NCI-H1417 (cell line): ENCODE data around the gene MIA2.
"Not testable (repeated sequence)": the region's sequence is repeated elsewhere in the genome, so short reads cannot be mapped to it uniquely, and the experiment has no call there.

Experiments used
- DNase-seq, 3 experiments: peaks; one replicate each; lab custom pipeline; 2025; lab: John Stamatoyannopoulos, UW

Gene MIA2

GRCh38 chr14:39268393-39268792 lies 34.7 kb downstream of the MIA2 start:
- peak; percentile 18 to 91 (median 68) for DNase-seq

DNA sequence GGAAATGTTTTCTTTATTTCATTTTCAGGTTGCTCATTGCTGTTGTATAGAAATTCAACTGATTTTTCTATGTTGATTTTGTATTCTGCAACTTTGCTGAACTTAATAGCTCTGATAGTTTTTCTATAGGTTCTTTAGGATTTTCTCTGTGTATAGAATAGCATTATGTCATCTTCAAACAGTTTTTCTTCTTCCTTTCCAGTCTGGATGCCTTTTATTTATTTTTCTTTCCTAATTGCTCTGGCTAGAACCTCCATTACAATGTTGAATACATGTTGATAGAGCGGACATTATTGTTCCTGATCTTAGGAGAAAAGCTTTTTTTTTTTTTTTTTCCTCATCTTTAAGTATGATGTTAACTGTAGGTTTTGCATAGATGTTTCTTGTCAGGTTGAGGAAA lies 39.2 kb downstream of the MIA2 start:
- no peak for DNase-seq

GRCh38 chr14:39275395-39275794 lies 41.7 kb downstream of the MIA2 start:
- DNase-seq: no peak

DNA sequence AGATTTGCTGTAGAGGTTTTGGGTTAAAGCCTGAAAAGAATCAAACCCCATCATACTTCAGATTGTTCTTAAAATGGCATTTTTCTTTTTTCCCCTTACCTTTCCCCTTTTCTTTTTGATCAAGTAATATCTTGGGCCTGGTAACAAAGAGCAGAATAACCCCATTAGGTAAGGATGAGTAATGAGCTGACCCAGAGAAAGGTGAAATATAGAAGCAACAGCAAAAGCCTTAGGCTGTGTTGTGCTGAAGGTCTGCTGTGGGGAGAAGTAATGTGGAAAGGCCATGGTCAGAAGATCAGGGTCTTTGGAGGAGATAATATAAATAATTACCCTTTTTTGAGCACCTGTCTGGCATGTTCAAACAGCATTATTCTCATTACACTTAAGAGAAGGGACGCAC lies 42.3 kb downstream of the MIA2 start:
- no peak for DNase-seq

DNA sequence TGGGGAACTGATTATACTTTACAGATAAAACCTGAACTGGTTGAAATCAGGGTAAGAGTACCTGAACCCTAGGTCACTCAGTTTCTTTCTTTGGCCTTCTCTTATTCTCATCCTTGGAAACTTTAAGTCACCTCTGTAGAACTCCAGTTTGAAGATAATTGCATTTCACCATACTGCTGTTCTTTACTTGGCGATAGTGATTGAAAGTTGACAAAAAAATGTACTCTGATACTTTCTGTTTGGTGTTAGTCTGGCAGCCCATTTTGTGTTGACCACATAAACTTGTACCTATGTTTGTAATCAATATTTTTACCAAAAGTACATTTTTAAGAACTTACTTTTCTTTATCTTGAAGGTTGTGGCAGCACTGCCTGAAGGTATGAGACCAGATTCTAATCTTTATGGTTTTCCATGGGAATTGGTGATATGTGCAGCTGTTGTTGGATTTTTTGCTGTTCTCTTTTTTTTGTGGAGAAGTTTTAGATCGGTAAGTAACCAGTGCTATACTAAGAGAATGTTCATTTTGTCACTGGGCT lies 42.9 kb downstream of the MIA2 start:
- DNase-seq: no peak

GRCh38 chr14:39279515-39279914 lies 45.8 kb downstream of the MIA2 start:
- no peak for DNase-seq

DNA sequence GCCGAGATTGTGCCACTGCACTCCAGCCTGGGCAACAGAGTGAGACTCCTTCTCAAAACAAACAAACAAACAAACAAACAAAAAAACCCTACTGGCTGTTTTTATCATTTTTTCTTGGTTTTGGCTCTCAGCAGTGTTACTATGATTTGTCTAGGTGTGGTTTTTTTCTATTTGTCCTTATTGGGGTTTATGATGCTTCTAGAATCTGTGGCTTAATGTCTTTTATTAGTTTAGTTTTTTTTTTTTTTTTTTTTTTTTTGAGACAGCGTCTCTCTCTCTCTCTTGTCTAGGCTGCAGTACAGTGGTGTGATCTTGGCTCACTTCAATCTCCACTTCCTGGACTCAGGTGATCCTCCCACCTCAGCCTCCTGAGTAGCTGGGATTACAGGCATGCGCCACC lies 47.0 kb downstream of the MIA2 start:
- not testable (repeated sequence) for DNase-seq

- DNase-seq: no peak
These were observed 55.8 kb downstream of the MIA2 start for GRCh38 chr14:39289523-39289922.

GRCh38 chr14:39291701-39292100 lies 58.0 kb downstream of the MIA2 start:
- no peak for DNase-seq

- DNase-seq: no peak
These were observed 59.9 kb downstream of the MIA2 start for GRCh38 chr14:39293629-39294028.

GRCh38 chr14:39300389-39300788 lies 66.7 kb downstream of the MIA2 start:
- not testable (repeated sequence) for DNase-seq

DNA sequence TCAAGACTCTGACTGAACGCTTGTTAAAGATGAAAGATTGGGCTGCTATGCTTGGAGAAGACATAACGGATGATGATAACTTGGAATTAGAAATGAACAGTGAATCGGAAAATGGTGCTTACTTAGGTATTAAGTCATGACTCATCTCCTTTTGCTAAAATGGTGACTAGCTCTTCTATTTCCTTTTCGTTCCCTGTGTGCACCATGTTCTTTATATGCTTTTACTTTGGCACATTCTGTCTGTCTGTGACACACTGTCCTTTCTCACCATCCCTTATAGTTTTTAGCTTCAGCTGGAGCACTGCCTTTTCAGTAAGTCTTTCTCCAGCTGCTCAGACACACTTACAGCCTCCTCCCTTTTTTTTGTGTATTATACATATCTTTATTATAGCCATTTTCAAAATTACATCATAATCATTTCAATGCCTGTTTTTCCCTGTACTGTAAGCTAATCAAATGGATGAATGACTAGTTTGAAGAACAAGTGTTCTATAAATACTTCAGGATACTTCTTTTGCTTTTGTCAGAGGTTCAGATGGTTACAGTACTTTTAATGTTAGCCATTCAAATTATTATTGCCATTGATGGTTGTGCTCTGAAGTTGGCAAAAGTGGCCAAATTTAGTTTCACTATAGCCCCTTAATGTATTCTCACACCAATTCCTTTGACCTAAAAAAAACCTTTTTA lies 68.6 kb downstream of the MIA2 start:
- no peak for DNase-seq

- DNase-seq: no peak
These were observed 69.4 kb downstream of the MIA2 start for GRCh38 chr14:39303115-39303514.

DNA sequence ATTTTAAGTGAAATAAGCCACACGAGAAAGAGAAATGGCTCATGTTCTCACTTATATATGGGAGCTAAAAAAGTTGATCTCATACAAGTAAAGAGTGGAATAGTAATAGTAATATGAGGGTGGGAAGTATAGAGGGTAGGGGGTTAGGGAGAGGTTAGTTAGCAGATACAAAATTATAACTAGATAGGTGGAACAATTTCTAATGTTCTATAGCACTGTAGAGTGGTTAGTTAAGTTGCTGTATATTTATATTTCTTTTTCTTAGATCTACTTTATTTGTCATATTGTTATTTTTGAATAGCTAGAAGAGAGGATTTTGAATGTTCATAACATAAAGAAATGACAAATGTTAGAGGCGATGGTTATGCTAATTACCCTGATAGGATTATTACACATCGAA lies 74.1 kb downstream of the MIA2 start:
- no peak for DNase-seq

DNA sequence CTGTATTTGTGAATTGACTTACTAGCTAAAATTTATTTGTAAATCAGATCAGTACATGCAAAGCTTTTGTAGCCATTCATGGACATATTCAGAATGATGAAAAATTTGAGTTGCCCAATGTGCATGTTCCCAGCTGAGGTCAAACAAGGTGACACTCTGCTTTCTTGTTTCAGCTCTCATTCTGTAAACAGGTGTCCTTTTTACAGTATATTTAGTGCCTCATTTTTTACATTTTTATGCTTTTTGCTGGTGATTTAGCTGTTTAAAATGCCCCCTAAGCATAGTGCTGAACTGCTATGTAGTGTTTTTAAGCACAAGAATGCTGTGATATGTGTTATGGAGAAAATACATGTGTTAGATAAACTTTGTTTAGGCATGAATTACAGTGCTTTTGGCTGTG lies 76.3 kb downstream of the MIA2 start:
- DNase-seq: no peak

GRCh38 chr14:39315859-39316444 lies 82.2 kb downstream of the MIA2 start:
- peak in 1 of 3 experiments; percentile 48 for DNase-seq

- no peak for DNase-seq
These were observed 83.3 kb downstream of the MIA2 start for GRCh38 chr14:39316830-39317553.

GRCh38 chr14:39318574-39318973 lies 84.9 kb downstream of the MIA2 start:
- no peak for DNase-seq

DNA sequence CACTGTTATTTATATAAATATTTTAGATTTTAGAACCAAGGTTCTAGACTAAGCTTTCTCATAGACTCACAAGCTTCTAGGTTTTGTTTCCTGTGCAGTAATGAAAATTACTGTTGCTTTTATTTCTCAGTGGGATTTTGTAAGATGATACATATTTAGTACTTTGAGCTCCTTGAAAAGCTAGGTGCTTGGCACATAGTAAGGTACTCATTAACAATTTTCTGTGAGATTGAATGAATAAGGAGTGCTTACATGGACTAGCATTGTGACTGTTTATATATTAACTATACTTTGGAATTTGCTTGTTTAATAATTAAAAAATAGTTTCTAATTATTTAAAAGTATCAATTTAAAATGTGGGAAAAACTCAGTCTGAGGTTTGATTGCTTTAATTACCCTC lies 85.7 kb downstream of the MIA2 start:
- DNase-seq: no peak

DNA sequence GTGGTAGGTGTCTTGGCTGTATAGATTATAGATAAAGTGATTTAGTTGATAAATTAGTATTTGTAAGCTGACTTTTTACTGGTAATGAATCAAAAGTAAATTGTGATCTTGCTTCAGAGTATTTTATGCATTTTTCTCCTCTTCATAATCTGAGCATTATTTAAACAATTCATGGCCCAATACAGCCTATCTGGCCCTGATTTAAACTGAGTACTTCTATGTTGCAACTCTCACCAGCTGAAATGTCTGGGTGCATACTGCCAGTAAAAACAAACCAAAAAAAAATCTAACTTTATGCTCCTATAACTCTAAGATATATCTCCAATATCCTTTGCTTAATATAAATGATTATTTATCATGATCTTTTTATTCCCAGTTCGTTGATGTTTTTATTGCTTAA lies 86.6 kb downstream of the MIA2 start:
- no peak for DNase-seq

DNA sequence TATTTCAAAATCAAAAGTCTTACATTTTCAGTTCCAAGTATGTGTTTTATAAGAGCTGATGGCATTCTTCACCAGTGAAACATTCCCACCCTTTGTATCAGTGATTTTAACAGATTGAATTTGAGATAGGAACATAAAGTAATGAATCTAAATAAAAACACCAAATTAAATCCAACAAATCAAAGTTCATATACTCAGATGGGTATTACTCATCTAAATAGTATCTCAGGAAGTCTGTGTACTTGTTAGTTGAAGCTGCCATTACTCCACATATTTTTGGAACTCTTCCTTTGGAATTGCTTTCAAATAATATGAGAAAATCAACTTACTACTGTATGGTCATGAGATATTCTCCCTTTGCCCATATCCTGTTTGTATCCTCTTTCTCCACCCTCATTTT lies 89.1 kb downstream of the MIA2 start:
- DNase-seq: no peak

DNA sequence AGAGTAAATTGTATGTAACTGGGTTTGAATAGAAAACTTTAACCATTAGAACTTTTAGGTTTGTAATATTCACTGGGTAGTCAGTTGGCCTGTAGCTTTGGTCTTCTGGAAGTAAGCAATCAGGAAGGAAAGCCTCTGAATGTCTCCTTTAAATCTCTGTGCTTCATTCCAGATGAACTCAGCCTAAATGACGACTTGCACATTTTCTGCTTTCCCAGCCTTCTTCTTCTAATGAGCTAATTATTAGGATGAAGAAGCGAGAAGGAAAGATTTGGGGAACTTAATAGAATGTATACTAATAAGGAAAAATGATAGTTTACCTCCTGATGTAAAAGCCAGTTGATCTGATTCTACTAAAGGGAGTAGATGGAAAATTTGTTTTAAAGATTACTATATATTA lies 90.4 kb downstream of the MIA2 start:
- DNase-seq: no peak

DNA sequence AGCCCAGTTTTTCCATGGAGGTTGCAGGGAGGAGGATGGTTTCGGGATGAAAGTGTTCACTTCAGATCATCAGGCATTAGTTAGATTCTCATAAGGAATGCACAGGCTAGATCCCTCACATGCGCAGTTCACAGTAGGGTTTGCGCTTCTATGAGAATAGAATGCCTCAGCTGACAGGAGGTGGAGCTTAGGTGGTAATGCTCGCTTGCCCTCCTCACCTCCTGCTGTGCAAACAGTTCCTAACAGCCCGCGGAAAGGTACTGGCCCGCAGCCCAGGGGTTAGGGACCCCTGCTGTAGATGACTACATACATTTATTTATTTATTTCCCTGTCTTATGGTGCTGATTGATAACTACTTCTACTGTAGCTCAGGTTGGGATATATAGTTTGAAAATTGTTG lies 105.3 kb downstream of the MIA2 start:
- DNase-seq: peak in 2 of 3 experiments; percentile 66 to 85
